Mucosa of rectum (tissue), 2 donors: ENCODE results near the gene SEC24C.

Experiments
- H3K27ac ChIP-seq, 2 donors: one replicate each; pipeline ENCODE4 v1.7.0; 2013; ENCODE audit warnings: inconsistent platforms in 2 of 2, low read depth in 2 of 2, low read length in 2 of 2
- H3K27me3 ChIP-seq, 2 donors: one replicate each; pipeline ENCODE4 v1.7.0; 2013; ENCODE audit warnings: low read length in 2 of 2; ENCODE audit not compliant: control insufficient read depth in 2 of 2, insufficient read depth in 2 of 2
- H3K36me3 ChIP-seq, 2 donors: one replicate each; pipeline ENCODE4 v1.7.0; 2013; ENCODE audit warnings: low read length in 2 of 2; ENCODE audit not compliant: control insufficient read depth in 2 of 2, insufficient read depth in 2 of 2
- H3K4me1 ChIP-seq, 2 donors: one replicate each; pipeline ENCODE4 v1.7.0; 2013; ENCODE audit warnings: low read length in 2 of 2, mild to moderate bottlenecking in 1 of 2; ENCODE audit not compliant: control insufficient read depth in 2 of 2, insufficient read depth in 2 of 2
- H3K4me3 ChIP-seq, 2 donors: one replicate each; pipeline ENCODE4 v1.7.0; 2013; ENCODE audit warnings: low read length in 2 of 2
- H3K9ac ChIP-seq, 2 donors: one replicate each; pipeline ENCODE4 v1.7.0; 2013; ENCODE audit warnings: low read length in 2 of 2, low read depth in 1 of 2, mild to moderate bottlenecking in 1 of 2
- H3K9me3 ChIP-seq, 2 donors: one replicate each; pipeline ENCODE4 v1.7.0; 2013; ENCODE audit warnings: low read length in 2 of 2; ENCODE audit not compliant: control insufficient read depth in 2 of 2
- donor health status: healthy.
- donor health status: Normal muscosa, but diverticular disease.

Gene SEC24C

DNA sequence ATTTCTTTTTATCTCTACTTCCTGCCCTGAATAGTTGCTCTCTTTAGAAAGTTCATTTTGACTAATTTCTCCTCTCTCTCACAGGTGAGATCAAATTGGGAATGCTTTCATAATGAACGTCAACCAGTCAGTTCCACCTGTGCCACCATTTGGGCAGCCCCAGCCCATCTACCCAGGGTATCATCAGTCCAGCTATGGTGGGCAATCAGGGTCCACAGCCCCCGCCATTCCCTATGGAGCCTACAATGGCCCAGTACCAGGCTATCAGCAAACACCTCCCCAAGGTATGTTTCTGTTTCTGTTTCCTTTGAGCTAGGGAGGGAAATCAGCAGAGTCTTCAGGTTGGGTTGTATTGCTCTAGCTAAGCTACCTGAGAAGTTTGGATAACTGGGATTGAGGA is 2.5 kb downstream of the SEC24C start:
- Histone ChIP-seq H3K27me3 (no peaks in the 10 kb centered on the region), H3K4me3 (peak overlapping the region in 1 of 2 donors; percentile 7), H3K9ac (no peak overlapping the region), H3K9me3 (no peaks in the 10 kb centered on the region), H3K36me3 (peaks cover 24 to 32% of the 10 kb centered on the region in 2 donors), H3K27ac (no peak overlapping the region), H3K4me1 (peaks cover 7 to 14% of the 10 kb centered on the region in 2 donors)

DNA sequence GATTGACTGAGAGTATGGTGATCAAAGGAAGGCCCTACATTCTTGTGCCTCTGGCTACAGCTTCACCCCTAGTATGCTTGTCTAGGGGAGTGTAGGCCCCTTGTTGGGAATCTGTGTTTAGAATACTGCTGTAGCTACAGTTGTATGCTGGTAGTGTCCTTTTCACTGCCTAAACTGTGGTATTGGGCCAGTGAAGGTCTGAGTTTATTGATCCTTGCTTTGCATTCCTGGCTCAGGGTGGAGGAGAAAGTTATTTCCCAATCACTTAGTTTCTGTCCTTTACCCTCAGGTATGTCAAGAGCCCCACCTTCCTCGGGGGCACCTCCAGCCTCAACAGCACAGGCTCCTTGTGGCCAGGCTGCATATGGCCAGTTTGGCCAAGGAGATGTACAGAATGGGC is 6.6 kb downstream of the SEC24C start:
- H3K36me3 ChIP-seq = peaks cover 42 to 57% of the 10 kb centered on the region in 2 donors
- no peaks in the 10 kb centered on the region for H3K27me3 ChIP-seq
- H3K27ac ChIP-seq = no peak overlapping the region

GRCh38 chr10:73756183-73756582 is 12.0 kb downstream of the SEC24C start:
- Histone ChIP-seq H3K9ac (no peak overlapping the region), H3K9me3 (no peaks in the 10 kb centered on the region), H3K27ac (no peak overlapping the region), H3K4me3 (no peak overlapping the region), H3K4me1 (no peaks in the 10 kb centered on the region), H3K36me3 (peaks cover 49 to 62% of the 10 kb centered on the region in 2 donors), H3K27me3 (no peaks in the 10 kb centered on the region)

More for the DNA sequence above, 6.6 kb downstream of the SEC24C start:
- Histone ChIP-seq H3K4me1 (no peaks in the 10 kb centered on the region), H3K9ac (no peak overlapping the region), H3K9me3 (no peaks in the 10 kb centered on the region), H3K4me3 (no peak overlapping the region)

DNA sequence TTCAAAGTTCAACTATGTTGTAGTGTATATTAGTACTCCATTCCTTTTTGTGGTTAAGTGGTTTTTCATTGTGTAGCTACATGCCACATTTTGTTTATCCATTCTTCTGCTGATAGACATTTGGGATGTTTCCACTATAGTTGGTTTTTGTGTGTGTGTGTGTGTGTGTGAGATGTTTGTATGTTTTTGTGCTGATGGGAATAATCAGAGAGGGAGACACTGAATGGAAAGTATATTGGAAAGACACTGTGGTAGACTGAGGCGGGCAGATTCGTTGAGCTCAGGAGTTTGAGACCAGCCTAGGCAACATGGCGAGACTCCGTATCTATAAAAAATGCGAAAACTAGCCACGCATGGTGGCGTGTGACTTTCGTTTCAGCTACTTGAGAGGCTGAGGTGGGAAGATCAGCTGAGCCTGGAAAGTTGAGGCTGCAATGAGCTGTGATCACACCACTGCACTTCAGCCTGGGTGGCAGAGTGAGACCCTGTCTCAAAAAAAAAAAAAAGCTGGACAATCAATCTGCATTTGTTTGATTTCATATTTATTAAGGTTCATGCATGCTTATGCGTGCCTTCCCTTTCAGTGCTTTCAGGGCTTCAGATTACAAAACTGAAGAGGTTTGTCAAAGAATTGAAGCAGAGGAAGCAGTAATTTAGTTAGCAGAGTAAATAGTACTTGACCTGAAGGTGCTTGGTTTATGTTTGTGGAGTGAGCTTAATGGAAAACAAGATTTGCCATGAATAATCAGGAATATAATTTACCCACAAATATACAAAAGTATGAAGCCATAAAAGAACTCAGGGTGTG is 14.7 kb downstream of the SEC24C start:
- no peak overlapping the region for H3K4me3 ChIP-seq
- no peak overlapping the region for H3K9ac ChIP-seq
- H3K36me3 ChIP-seq = peaks cover 53 to 64% of the 10 kb centered on the region in 2 donors
- H3K27ac ChIP-seq = no peak overlapping the region
- no peaks in the 10 kb centered on the region for H3K27me3 ChIP-seq
- no peaks in the 10 kb centered on the region for H3K9me3 ChIP-seq
- H3K4me1 ChIP-seq = no peaks in the 10 kb centered on the region

GRCh38 chr10:73759512-73760115 is 15.4 kb downstream of the SEC24C start:
- no peak overlapping the region for H3K27ac ChIP-seq
- H3K4me1 ChIP-seq = no peaks in the 10 kb centered on the region
- no peak overlapping the region for H3K9ac ChIP-seq
- peaks cover 58 to 64% of the 10 kb centered on the region in 2 donors for H3K36me3 ChIP-seq
- no peaks in the 10 kb centered on the region for H3K27me3 ChIP-seq
- H3K9me3 ChIP-seq = no peaks in the 10 kb centered on the region
- no peak overlapping the region for H3K4me3 ChIP-seq

- Histone ChIP-seq H3K4me1 (no peaks in the 10 kb centered on the region), H3K27ac (no peak overlapping the region), H3K9ac (no peak overlapping the region), H3K27me3 (no peaks in the 10 kb centered on the region), H3K4me3 (no peak overlapping the region), H3K36me3 (peaks cover 79 to 81% of the 10 kb centered on the region in 2 donors), H3K9me3 (no peaks in the 10 kb centered on the region)
Observed at GRCh38 chr10:73761781-73762180, 17.6 kb downstream of the SEC24C start.

DNA sequence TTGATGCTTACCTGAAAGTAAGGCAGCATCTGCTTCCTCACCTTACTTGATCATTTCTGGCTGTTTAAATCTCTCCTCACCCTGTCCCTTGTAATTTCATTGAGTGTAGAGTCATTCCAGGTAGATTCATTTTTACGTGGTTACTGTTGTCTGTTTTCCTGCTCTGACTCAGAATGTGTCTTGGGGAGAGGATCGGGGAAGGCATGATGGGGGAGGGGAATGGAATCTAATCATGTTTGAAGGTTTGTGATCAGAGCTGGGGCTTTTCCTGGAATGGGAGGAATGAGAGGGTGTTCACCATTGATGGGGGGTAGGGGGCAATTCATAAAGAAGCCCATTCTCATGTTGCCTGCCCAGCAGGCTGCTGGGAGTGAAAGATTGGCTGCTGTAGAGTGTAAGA is 18.7 kb downstream of the SEC24C start:
- H3K9ac ChIP-seq = no peak overlapping the region
- peaks cover 85 to 88% of the 10 kb centered on the region in 2 donors for H3K36me3 ChIP-seq
- no peaks in the 10 kb centered on the region for H3K9me3 ChIP-seq
- H3K4me1 ChIP-seq = no peaks in the 10 kb centered on the region
- H3K27ac ChIP-seq = no peak overlapping the region
- no peaks in the 10 kb centered on the region for H3K27me3 ChIP-seq
- H3K4me3 ChIP-seq = no peak overlapping the region

DNA sequence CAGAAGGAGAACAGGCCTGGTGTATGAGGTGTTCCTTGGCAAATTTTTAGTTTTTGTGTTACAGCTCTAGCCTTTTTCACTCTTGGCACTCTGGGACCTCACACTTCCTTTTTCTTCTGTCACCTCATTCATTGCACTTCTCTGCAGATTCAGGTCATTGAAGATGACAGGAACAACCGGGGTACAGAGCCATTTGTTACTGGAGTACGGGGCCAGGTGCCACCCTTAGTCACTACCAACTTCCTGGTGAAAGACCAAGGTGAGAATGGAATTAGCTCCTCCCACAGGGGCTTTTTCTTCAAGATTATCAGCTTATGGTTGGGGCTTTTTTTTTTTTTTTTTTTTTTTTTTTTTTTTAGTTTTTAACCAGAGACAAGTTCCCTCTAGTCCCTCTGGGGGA is 19.2 kb downstream of the SEC24C start:
- Histone ChIP-seq H3K4me3 (no peak overlapping the region), H3K36me3 (peaks cover 88 to 89% of the 10 kb centered on the region in 2 donors)

GRCh38 chr10:73765066-73765465 is 20.9 kb downstream of the SEC24C start:
- peaks cover 90% of the 10 kb centered on the region in 2 donors for H3K36me3 ChIP-seq
- H3K27me3 ChIP-seq = no peaks in the 10 kb centered on the region
- H3K9me3 ChIP-seq = no peaks in the 10 kb centered on the region
- no peak overlapping the region for H3K9ac ChIP-seq
- H3K4me1 ChIP-seq = no peaks in the 10 kb centered on the region
- H3K4me3 ChIP-seq = no peak overlapping the region
- H3K27ac ChIP-seq = no peak overlapping the region

More for the DNA sequence above, 19.2 kb downstream of the SEC24C start:
- no peak overlapping the region for H3K27ac ChIP-seq
- no peaks in the 10 kb centered on the region for H3K4me1 ChIP-seq
- H3K9me3 ChIP-seq = no peaks in the 10 kb centered on the region
- H3K9ac ChIP-seq = no peak overlapping the region
- no peaks in the 10 kb centered on the region for H3K27me3 ChIP-seq

- no peak overlapping the region for H3K27ac ChIP-seq
Observed at GRCh38 chr10:73768881-73769280, 24.7 kb downstream of the SEC24C start.

More at GRCh38 chr10:73768881-73769280, 24.7 kb downstream of the SEC24C start:
- Histone ChIP-seq H3K27me3 (no peaks in the 10 kb centered on the region), H3K4me1 (peaks cover 10 to 17% of the 10 kb centered on the region in 2 donors), H3K4me3 (no peak overlapping the region), H3K36me3 (peaks cover 67 to 68% of the 10 kb centered on the region in 2 donors), H3K9me3 (no peaks in the 10 kb centered on the region), H3K9ac (no peak overlapping the region)
